Measurements from ENCODE around the gene PRDM15.

PRDM15 gene

GRCh38 chr21:41766883-41767605 lies 112.1 kb downstream of the PRDM15 start, which contains the start of gene RIPK4:
Gene RIPK4 (minus strand): TSS chr21:41767052. CDS start chr21:41767041, 11 bp downstream.
- Histone ChIP-seq H3K27me3 (replicated peaks; ENCODE audit: insufficient read depth, low read length) (peaks cover 94% of the 10 kb centered on the region), H3K4me1 (ENCODE audit: low read length) (no peaks in the 10 kb centered on the region), H3K79me2 (ENCODE audit: low read length) (no peaks in the 10 kb centered on the region), H3K9me3 (replicated peaks; ENCODE audit: insufficient read depth, low read length) (no peaks in the 10 kb centered on the region), H3K4me2 (ENCODE audit: low read depth, low read length) (peak within 1 kb of the TSS; percentile 58; the same call in 1 of the 2 replicates), H3F3A (ENCODE audit: insufficient read depth, low read length) (no peaks in the 10 kb centered on the region), H4K20me1 (ENCODE audit: insufficient read depth, low read length) (no peaks in the 10 kb centered on the region), H2AFZ (ENCODE audit: low read length) (no peak within 1 kb of the TSS), H3K9ac (ENCODE audit: low read length) (no peak within 1 kb of the TSS), H3K9me2 (replicated peaks; ENCODE audit: insufficient read depth, low read length) (no peaks in the 10 kb centered on the region), H3K4me3 (ENCODE audit: low read length) (no peak within 1 kb of the TSS), H3K36me3 (replicated peaks; ENCODE audit: insufficient read depth, low read length) (no peaks in the 10 kb centered on the region), H3K27ac (ENCODE audit: low read length) (no peak within 1 kb of the TSS)
- DNase-seq = no peak
- TF ChIP-seq, protein P1, sequence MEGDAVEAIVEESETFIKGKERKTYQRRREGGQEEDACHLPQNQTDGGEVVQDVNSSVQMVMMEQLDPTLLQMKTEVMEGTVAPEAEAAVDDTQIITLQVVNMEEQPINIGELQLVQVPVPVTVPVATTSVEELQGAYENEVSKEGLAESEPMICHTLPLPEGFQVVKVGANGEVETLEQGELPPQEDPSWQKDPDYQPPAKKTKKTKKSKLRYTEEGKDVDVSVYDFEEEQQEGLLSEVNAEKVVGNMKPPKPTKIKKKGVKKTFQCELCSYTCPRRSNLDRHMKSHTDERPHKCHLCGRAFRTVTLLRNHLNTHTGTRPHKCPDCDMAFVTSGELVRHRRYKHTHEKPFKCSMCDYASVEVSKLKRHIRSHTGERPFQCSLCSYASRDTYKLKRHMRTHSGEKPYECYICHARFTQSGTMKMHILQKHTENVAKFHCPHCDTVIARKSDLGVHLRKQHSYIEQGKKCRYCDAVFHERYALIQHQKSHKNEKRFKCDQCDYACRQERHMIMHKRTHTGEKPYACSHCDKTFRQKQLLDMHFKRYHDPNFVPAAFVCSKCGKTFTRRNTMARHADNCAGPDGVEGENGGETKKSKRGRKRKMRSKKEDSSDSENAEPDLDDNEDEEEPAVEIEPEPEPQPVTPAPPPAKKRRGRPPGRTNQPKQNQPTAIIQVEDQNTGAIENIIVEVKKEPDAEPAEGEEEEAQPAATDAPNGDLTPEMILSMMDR (IDR thresholded peaks at IDR 0.05; ENCODE audit: low read length) = no peak
- TF ChIP-seq EZH2phosphoT487 (IDR thresholded peaks at IDR 0.05; ENCODE audit: low read length) (no peak), EZH2 (optimal IDR thresholded peaks at IDR 0.05; ENCODE audit: low read depth, low read length) (no peak)

- H3K36me3 ChIP-seq (replicated peaks; ENCODE audit: insufficient read depth, low read length) = no peaks in the 10 kb centered on the region
- no peak overlapping the region for H3K4me2 ChIP-seq (ENCODE audit: low read depth, low read length)
- no peak for DNase-seq
- H3F3A ChIP-seq (ENCODE audit: insufficient read depth, low read length) = no peaks in the 10 kb centered on the region
- no peak for TF ChIP-seq EZH2 (optimal IDR thresholded peaks at IDR 0.05; ENCODE audit: low read depth, low read length)
- no peak overlapping the region for H2AFZ ChIP-seq (ENCODE audit: low read length)
- no peak overlapping the region for H3K4me3 ChIP-seq (ENCODE audit: low read length)
- no peaks in the 10 kb centered on the region for H3K9me3 ChIP-seq (replicated peaks; ENCODE audit: insufficient read depth, low read length)
- H3K9me2 ChIP-seq (replicated peaks; ENCODE audit: insufficient read depth, low read length) = no peaks in the 10 kb centered on the region
- no peak overlapping the region for H3K27ac ChIP-seq (ENCODE audit: low read length)
- peaks cover 94% of the 10 kb centered on the region for H3K27me3 ChIP-seq (replicated peaks; ENCODE audit: insufficient read depth, low read length)
- H3K79me2 ChIP-seq (ENCODE audit: low read length) = no peaks in the 10 kb centered on the region
- no peaks in the 10 kb centered on the region for H4K20me1 ChIP-seq (ENCODE audit: insufficient read depth, low read length)
- H3K9ac ChIP-seq (ENCODE audit: low read length) = no peak overlapping the region
- no peaks in the 10 kb centered on the region for H3K4me1 ChIP-seq (ENCODE audit: low read length)
Measured at GRCh38 chr21:41765973-41766882, 112.9 kb downstream of the PRDM15 start.

DNA sequence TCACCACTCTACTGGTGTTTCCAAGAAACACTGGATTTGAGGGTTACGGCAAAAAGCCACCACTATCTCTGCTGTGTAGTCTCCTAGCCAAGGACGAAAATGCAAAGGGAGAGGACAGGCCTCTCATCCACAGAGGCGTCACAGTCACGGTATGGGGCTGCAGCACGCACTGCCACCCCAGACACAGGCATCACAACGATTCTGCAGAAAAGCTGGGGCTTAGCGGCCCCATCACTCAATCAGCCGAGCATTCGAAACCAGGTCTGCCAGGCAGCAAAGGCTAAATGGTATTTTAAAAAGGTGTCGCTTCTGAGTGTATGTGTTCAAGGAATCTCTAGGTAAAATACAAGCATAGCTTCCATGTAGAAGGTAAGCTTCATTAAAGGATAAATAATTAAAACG lies 113.7 kb downstream of the PRDM15 start:
- Histone ChIP-seq H3K9me3 (replicated peaks; ENCODE audit: insufficient read depth, low read length) (no peaks in the 10 kb centered on the region), H3K27ac (ENCODE audit: low read length) (no peak overlapping the region), H3K27me3 (replicated peaks; ENCODE audit: insufficient read depth, low read length) (peaks cover 94% of the 10 kb centered on the region), H4K20me1 (ENCODE audit: insufficient read depth, low read length) (no peaks in the 10 kb centered on the region), H3K9me2 (replicated peaks; ENCODE audit: insufficient read depth, low read length) (no peaks in the 10 kb centered on the region), H2AFZ (ENCODE audit: low read length) (no peak overlapping the region), H3K4me1 (ENCODE audit: low read length) (no peaks in the 10 kb centered on the region), H3K79me2 (ENCODE audit: low read length) (no peaks in the 10 kb centered on the region), H3K36me3 (replicated peaks; ENCODE audit: insufficient read depth, low read length) (no peaks in the 10 kb centered on the region), H3K4me3 (ENCODE audit: low read length) (no peak overlapping the region), H3K9ac (ENCODE audit: low read length) (no peak overlapping the region), H3F3A (ENCODE audit: insufficient read depth, low read length) (no peaks in the 10 kb centered on the region), H3K4me2 (ENCODE audit: low read depth, low read length) (no peak overlapping the region)
- DNase-seq = no peak
- no peak for TF ChIP-seq EZH2phosphoT487 (IDR thresholded peaks at IDR 0.05; ENCODE audit: low read length)
- no peak for TF ChIP-seq EZH2 (optimal IDR thresholded peaks at IDR 0.05; ENCODE audit: low read depth, low read length)
- TF ChIP-seq, protein P1 (IDR thresholded peaks at IDR 0.05; ENCODE audit: low read length) = no peak
